GM23338 (cell line): ENCODE measurements around the gene ADAMTS17. TPM values are rescaled to one million over a fixed set of nuclear protein-coding genes. Genes with fewer than 3 reads are reported as not detected.

ENCODE experiments used
- ATAC-seq: fragments of 200-7000 bp; cut with Tn5 transposase; 3 replicates; pipeline ENCODE4 v1.9.1; 2020
- DNase-seq: peaks from one replicate; pipeline ENCODE4 v3.0.0-alpha.2; 2015; ENCODE audit warnings: low spot score
- H2AFZ ChIP-seq: fragments of 200-600 bp; sonication (generic); 2 replicates; pipeline ENCODE4 v1.8.0; 2016; ENCODE audit warnings: antibody characterized with exemption, mild to moderate bottlenecking, moderate library complexity
- H3F3A ChIP-seq: fragments of 200-600 bp; sonication (generic); replicated peaks from 2 replicates; pipeline ENCODE4 v1.8.0; 2017; ENCODE audit warnings: antibody characterized with exemption, mixed run types, low read depth
- H3K27ac ChIP-seq: fragments of 200-600 bp; sonication (generic); 2 replicates; pipeline ENCODE4 v1.6.1; 2016; ENCODE audit warnings: low read depth
- H3K27me3 ChIP-seq: fragments of 200-600 bp; sonication (generic); 2 replicates; pipeline ENCODE4 v1.8.0; 2016; ENCODE audit warnings: mild to moderate bottlenecking, mixed run types, moderate library complexity; ENCODE audit not compliant: insufficient read depth
- H3K36me3 ChIP-seq: fragments of 200-600 bp; sonication (generic); 2 replicates; pipeline ENCODE4 v1.8.0; 2016; ENCODE audit warnings: mild to moderate bottlenecking; ENCODE audit not compliant: insufficient read depth
- H3K4me1 ChIP-seq: fragments of 200-600 bp; sonication (generic); 2 replicates; pipeline ENCODE4 v1.8.0; 2016; ENCODE audit warnings: mild to moderate bottlenecking, moderate library complexity; ENCODE audit not compliant: insufficient read depth
- H3K4me2 ChIP-seq: fragments of 200-600 bp; sonication (generic); 2 replicates; pipeline ENCODE4 v1.7.1; 2017; ENCODE audit warnings: mixed run types
- H3K4me3 ChIP-seq: fragments of 200-600 bp; sonication (generic); 2 replicates; pipeline ENCODE4 v1.6.1; 2016; ENCODE audit warnings: mixed run types
- H3K79me2 ChIP-seq: fragments of 200-600 bp; sonication (generic); replicated peaks from 2 replicates; pipeline ENCODE4 v1.8.0; 2017; ENCODE audit warnings: mild to moderate bottlenecking; ENCODE audit not compliant: insufficient read depth
- H3K9me2 ChIP-seq: fragments of 200-600 bp; sonication (generic); 2 replicates; pipeline ENCODE4 v1.8.0; 2017; ENCODE audit not compliant: insufficient read depth
- H4K20me1 ChIP-seq: fragments of 200-600 bp; sonication (generic); replicated peaks from 2 replicates; pipeline ENCODE4 v1.8.0; 2017; ENCODE audit warnings: mild to moderate bottlenecking; ENCODE audit not compliant: insufficient read depth
- H3K27ac Mint-ChIP-seq: 2 replicates; pipeline ENCODE4 v1.8.0; 2020; ENCODE audit warnings: inconsistent platforms, mild to moderate bottlenecking, moderate library complexity, mixed read lengths
- H3K27me3 Mint-ChIP-seq: 3 replicates; pipeline ENCODE4 v1.8.0; 2022; ENCODE audit warnings: low read depth, mild to moderate bottlenecking, moderate library complexity, mixed read lengths, inconsistent platforms; ENCODE audit not compliant: insufficient read depth, poor library complexity
- H3K36me3 Mint-ChIP-seq: 3 replicates; pipeline ENCODE4 v1.8.0; 2021; ENCODE audit warnings: low read depth, mild to moderate bottlenecking, inconsistent platforms, moderate library complexity, mixed read lengths
- H3K4me1 Mint-ChIP-seq: 3 replicates; pipeline ENCODE4 v1.8.0; 2020; ENCODE audit warnings: mild to moderate bottlenecking, inconsistent platforms, mixed read lengths
- H3K4me3 Mint-ChIP-seq: 3 replicates; pipeline ENCODE4 v1.8.0; 2021; ENCODE audit warnings: moderate library complexity, mild to moderate bottlenecking, inconsistent platforms, mixed read lengths
- H3K9me3 Mint-ChIP-seq: 3 replicates; pipeline ENCODE4 v1.8.0; 2020; ENCODE audit warnings: moderate library complexity, mild to moderate bottlenecking, inconsistent platforms, mixed read lengths
- CREB1 ChIP-seq: fragments of 250-450 bp; sonication (Bioruptor Pico); IDR thresholded peaks from 2 replicates; pipeline ENCODE4 v1.5.0; 2020; ENCODE audit warnings: low read depth, mild to moderate bottlenecking, moderate library complexity
- CTCF ChIP-seq, 2 experiments: fragments of 200-600 bp in 1 of 2; sonication (generic) in 1 of 2; conservative IDR thresholded peaks; 2 replicates each; pipeline versions ENCODE4 v1.5.1 to v1.6.1; 2016 to 2017; ENCODE audit warnings: antibody characterized with exemption in 2 of 2, low read depth in 2 of 2, mild to moderate bottlenecking in 2 of 2, moderate library complexity in 1 of 2
- EZH2phosphoT487 ChIP-seq: fragments of 200-600 bp; sonication (generic); IDR thresholded peaks from one replicate; pipeline ENCODE4 v1.8.1; 2018; ENCODE audit warnings: antibody characterized with exemption; ENCODE audit not compliant: unreplicated experiment
- JUNB ChIP-seq: IDR thresholded peaks from one replicate; pipeline ENCODE4 v1.6.1; 2016; ENCODE audit warnings: antibody characterized with exemption; ENCODE audit not compliant: unreplicated experiment
- NANOG ChIP-seq: IDR thresholded peaks from 2 replicates; pipeline ENCODE4 v1.6.1; 2016; ENCODE audit warnings: antibody characterized with exemption, borderline replicate concordance
- POLR2AphosphoS5 ChIP-seq: IDR thresholded peaks from 2 replicates; pipeline ENCODE4 v1.6.1; 2016; ENCODE audit warnings: antibody characterized with exemption, low read depth
- REST ChIP-seq: IDR thresholded peaks from one replicate; pipeline ENCODE4 v1.6.1; 2018; ENCODE audit warnings: antibody characterized with exemption; ENCODE audit not compliant: unreplicated experiment
- ZNF114 ChIP-seq: fragments of 250-450 bp; sonication (Bioruptor Pico); IDR thresholded peaks from 2 replicates; pipeline ENCODE4 v1.5.0; 2020; ENCODE audit warnings: mild to moderate bottlenecking, moderate library complexity
- ZNF331 ChIP-seq: fragments of 250-450 bp; sonication (Bioruptor Pico); IDR thresholded peaks from 2 replicates; pipeline ENCODE4 v1.5.0; 2020; ENCODE audit warnings: low read depth, mild to moderate bottlenecking, moderate library complexity
- ZNF462 ChIP-seq: fragments of 250-450 bp; sonication (Bioruptor Pico); IDR thresholded peaks from 2 replicates; pipeline ENCODE4 v1.5.0; 2020; ENCODE audit warnings: mild to moderate bottlenecking, moderate library complexity
- polyA plus RNA-seq: library from polyadenylated mRNA; unstranded; fragments of >200 nt; fragmentation: Nextera tagmentation; extraction: Ambion mirVana; gene quantifications from 2 replicates; pipeline ENCODE4 v1.2.1, GENCODE V29; 2016
- total RNA-seq: library from RNA; depleted of rRNA; stranded (reverse); fragments of >200 nt; shearing (Covaris generic); gene quantifications from 2 replicates; pipeline ENCODE4 v1.2.3, GENCODE V29; 2014

The ADAMTS17 gene
- total and polyA plus RNA-seq, 2 experiments from 2014 or later, result 0.60 to 3.8 TPM

DNA sequence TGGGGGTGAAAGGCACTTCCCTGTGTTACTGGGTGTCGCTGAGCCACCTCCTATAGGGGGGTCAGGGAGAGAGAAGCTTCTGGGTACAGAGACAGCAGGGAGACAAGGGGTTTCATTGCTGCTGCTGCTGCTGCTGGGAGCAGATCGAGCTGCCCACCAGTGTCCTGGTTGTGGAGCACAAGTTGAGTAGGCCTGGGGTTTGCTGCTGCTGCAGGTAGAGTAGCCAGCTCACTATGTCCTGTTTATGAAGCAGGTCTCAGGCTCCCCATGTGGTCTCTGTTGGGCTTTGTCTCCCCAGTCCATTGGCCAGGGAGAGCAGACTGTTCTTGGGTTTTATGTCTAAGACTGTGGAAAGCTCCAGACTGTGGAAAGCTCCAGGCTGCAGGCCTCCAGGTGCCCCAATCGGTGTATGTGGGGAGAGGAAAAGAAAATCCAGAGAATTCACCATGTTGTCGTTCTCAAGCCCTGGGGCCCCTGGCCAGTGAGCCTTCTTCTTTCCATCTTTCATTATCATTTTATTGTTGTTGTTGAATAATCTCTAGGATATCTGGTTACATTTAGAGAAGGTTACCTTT lies 157.8 kb downstream of the ADAMTS17 start:
- Mint-ChIP-seq H3K27me3 (no peaks in the 10 kb centered on the region), H3K4me3 (no peak overlapping the region)
- ATAC-seq, result no peak

More for the DNA sequence above, 157.8 kb downstream of the ADAMTS17 start:
- H3K36me3 Mint-ChIP-seq, result no peaks in the 10 kb centered on the region
- H3K27me3 ChIP-seq, result no peaks in the 10 kb centered on the region
- H3F3A ChIP-seq, result no peaks in the 10 kb centered on the region
- peaks cover 8% of the 10 kb centered on the region; the same call in 1 of the 2 replicates for H3K9me2 ChIP-seq
- H3K4me1 Mint-ChIP-seq, result no peaks in the 10 kb centered on the region; the same call in 2 of the 3 replicates
- no peaks in the 10 kb centered on the region for H3K36me3 ChIP-seq
- H3K4me2 ChIP-seq, result no peak overlapping the region
- no peaks in the 10 kb centered on the region for H4K20me1 ChIP-seq
- TF ChIP-seq ZNF114 (no peak), JUNB (no peak), ZNF462 (no peak), CREB1 (no peak), EZH2phosphoT487 (no peak), ZNF331 (CRISPR knock-in tag) (no peak), POLR2AphosphoS5 (no peak), CTCF (conservative IDR thresholded peaks at IDR 0.05; ENCODE audit: low read depth in 2 of 2) (no peak), REST (no peak), NANOG (no peak)
- DNase-seq, result no peak
- no peaks in the 10 kb centered on the region for H3K4me1 ChIP-seq
- no peak overlapping the region for H3K27ac ChIP-seq
- no peak overlapping the region for H2AFZ ChIP-seq
- no peaks in the 10 kb centered on the region for H3K79me2 ChIP-seq
- H3K4me3 ChIP-seq, result no peak overlapping the region
- H3K27ac Mint-ChIP-seq, result no peak overlapping the region
- no peaks in the 10 kb centered on the region; the same call in 2 of the 3 replicates for H3K9me3 Mint-ChIP-seq
